OCI-LY1 (cell line): ENCODE results near the gene EML2.
A peak's percentile ranks its signal among the peaks of the same experiment; 100 is the strongest.

Experiments used
- H2AFZ ChIP-seq: fragments of 200-600 bp; sonication (generic), shearing (Covaris generic); 2 replicates; pipeline ENCODE4 v1.6.0; 2014; ENCODE audit warnings: antibody characterized with exemption, mild to moderate bottlenecking, low read length
- H3F3A ChIP-seq: fragments of 200-600 bp; sonication (generic), shearing (Covaris generic); 2 replicates; pipeline ENCODE4 v1.6.0; 2014; ENCODE audit warnings: mild to moderate bottlenecking, antibody characterized with exemption, low read length, moderate library complexity; ENCODE audit not compliant: insufficient read depth
- H3K27ac ChIP-seq: fragments of 200-600 bp; sonication (generic); 2 replicates; pipeline ENCODE4 v1.5.1; 2014; ENCODE audit warnings: low read length, mixed run types, mild to moderate bottlenecking, low read depth; ENCODE audit not compliant: poor library complexity, severe bottlenecking
- H3K27me3 ChIP-seq: fragments of 200-600 bp; sonication (generic); 2 replicates; pipeline ENCODE4 v1.6.0; 2014; ENCODE audit warnings: antibody characterized with exemption, mild to moderate bottlenecking, low read length, moderate library complexity; ENCODE audit not compliant: insufficient read depth
- H3K36me3 ChIP-seq: fragments of 200-600 bp; sonication (generic); 2 replicates; pipeline ENCODE4 v1.6.1; 2014; ENCODE audit warnings: mild to moderate bottlenecking, antibody characterized with exemption, low read length, moderate library complexity, mixed read lengths; ENCODE audit not compliant: insufficient read depth
- H3K4me1 ChIP-seq: fragments of 200-600 bp; sonication (generic); 2 replicates; pipeline ENCODE4 v1.5.1; 2014; ENCODE audit warnings: mild to moderate bottlenecking, low read length, moderate library complexity; ENCODE audit not compliant: insufficient read depth, severe bottlenecking
- H3K4me2 ChIP-seq: fragments of 200-600 bp; sonication (generic), shearing (Covaris generic); 2 replicates; pipeline ENCODE4 v1.6.1; 2014; ENCODE audit warnings: low read length
- H3K4me3 ChIP-seq: fragments of 200-600 bp; sonication (generic); 2 replicates; pipeline ENCODE4 v1.5.1; 2014; ENCODE audit warnings: low read length, low read depth, mild to moderate bottlenecking, mixed read lengths; ENCODE audit not compliant: poor library complexity, severe bottlenecking
- H3K79me2 ChIP-seq: fragments of 200-600 bp; shearing (Covaris generic); 2 replicates; pipeline ENCODE4 v1.6.1; 2016; ENCODE audit warnings: mixed run types, low read length, mixed read lengths; ENCODE audit not compliant: insufficient read depth
- H3K9ac ChIP-seq: fragments of 200-600 bp; sonication (generic), shearing (Covaris generic); 2 replicates; pipeline ENCODE4 v1.6.1; 2014; ENCODE audit warnings: mild to moderate bottlenecking, low read length, mixed read lengths
- H3K9me2 ChIP-seq: fragments of 200-600 bp; sonication (generic), shearing (Covaris generic); 2 replicates; pipeline ENCODE4 v1.6.1; 2014; ENCODE audit warnings: low read depth, mild to moderate bottlenecking, low read length, mixed read lengths
- H3K9me3 ChIP-seq: fragments of 200-600 bp; shearing (Covaris generic); 2 replicates; pipeline ENCODE4 v1.6.1; 2014; ENCODE audit warnings: low read length, mixed read lengths
- H4K20me1 ChIP-seq: fragments of 200-600 bp; sonication (generic), shearing (Covaris generic); 2 replicates; pipeline ENCODE4 v1.6.0; 2016; ENCODE audit warnings: mild to moderate bottlenecking, low read length; ENCODE audit not compliant: insufficient read depth
- EZH2 ChIP-seq: fragments of 200-600 bp; sonication (generic), shearing (Covaris generic); IDR thresholded peaks from 2 replicates; pipeline ENCODE4 v1.8.0; 2017; ENCODE audit warnings: borderline replicate concordance, mixed run types, mild to moderate bottlenecking, antibody characterized with exemption, low read length, moderate library complexity, mixed read lengths
- TF ChIP-seq, protein P1 (sequence below): fragments of 200-600 bp; sonication (generic), shearing (Covaris generic); IDR thresholded peaks from 2 replicates; pipeline ENCODE4 v1.5.1; 2017; ENCODE audit warnings: mild to moderate bottlenecking, antibody characterized with exemption, low read length, moderate library complexity, mixed read lengths

Gene EML2

DNA sequence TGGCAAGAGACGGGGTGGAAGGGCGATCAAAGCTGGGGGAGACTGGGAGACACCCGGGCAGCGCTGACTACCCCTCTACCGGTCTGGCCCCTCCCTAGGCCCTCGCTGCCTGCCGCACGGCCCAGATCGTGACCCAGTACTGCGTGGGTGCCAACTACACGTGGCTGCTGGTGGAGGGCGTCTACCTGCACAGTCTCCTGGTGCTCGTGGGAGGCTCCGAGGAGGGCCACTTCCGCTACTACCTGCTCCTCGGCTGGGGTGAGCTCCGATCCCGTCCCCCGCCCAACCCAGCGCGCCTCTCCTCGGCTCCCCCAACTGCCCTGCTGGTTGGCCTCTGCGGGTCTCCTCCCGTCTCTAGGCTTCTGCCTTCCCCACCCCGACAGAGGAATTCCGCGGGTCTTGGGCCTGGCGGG lies 37.7 kb upstream of the EML2 start:
- Histone ChIP-seq H3K9me2 (no peaks in the 10 kb centered on the region), H3K4me3 (peak overlapping the region; percentile 52), H3K9me3 (no peaks in the 10 kb centered on the region), H3K9ac (peak overlapping the region; percentile 31; the same call in 1 of the 2 replicates), H3K79me2 (no peaks in the 10 kb centered on the region), H3K27ac (no peak overlapping the region), H3K36me3 (no peaks in the 10 kb centered on the region), H3K27me3 (no peaks in the 10 kb centered on the region), H3K4me2 (peak overlapping the region; percentile 66), H4K20me1 (no peaks in the 10 kb centered on the region), H3K4me1 (peaks cover 30% of the 10 kb centered on the region), H3F3A (no peaks in the 10 kb centered on the region), H2AFZ (no peak overlapping the region)
- TF ChIP-seq, protein P1, sequence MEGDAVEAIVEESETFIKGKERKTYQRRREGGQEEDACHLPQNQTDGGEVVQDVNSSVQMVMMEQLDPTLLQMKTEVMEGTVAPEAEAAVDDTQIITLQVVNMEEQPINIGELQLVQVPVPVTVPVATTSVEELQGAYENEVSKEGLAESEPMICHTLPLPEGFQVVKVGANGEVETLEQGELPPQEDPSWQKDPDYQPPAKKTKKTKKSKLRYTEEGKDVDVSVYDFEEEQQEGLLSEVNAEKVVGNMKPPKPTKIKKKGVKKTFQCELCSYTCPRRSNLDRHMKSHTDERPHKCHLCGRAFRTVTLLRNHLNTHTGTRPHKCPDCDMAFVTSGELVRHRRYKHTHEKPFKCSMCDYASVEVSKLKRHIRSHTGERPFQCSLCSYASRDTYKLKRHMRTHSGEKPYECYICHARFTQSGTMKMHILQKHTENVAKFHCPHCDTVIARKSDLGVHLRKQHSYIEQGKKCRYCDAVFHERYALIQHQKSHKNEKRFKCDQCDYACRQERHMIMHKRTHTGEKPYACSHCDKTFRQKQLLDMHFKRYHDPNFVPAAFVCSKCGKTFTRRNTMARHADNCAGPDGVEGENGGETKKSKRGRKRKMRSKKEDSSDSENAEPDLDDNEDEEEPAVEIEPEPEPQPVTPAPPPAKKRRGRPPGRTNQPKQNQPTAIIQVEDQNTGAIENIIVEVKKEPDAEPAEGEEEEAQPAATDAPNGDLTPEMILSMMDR, result no peak
- no peak for TF ChIP-seq EZH2

DNA sequence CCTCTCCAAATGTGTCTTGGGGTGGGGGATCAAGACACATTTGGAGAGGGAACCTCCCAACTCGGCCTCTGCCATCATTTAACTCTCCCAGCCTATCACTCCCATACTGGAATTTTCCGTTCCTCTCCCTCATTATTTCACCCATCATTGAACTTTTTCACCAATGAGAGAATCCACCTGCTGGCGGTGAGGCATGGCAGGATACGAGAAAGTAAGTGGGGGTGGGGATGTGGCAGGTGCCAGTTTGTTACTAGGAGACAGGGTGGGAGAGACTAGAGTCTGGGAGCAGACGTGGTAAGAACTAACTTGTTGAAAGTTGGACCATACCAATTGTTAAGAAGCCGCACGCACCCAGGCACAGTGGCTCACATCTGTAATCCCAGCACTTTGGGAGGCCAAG lies 35.7 kb upstream of the EML2 start:
- Histone ChIP-seq H2AFZ (no peak overlapping the region), H3K4me1 (peaks cover 25% of the 10 kb centered on the region), H3K27me3 (no peaks in the 10 kb centered on the region)

DNA sequence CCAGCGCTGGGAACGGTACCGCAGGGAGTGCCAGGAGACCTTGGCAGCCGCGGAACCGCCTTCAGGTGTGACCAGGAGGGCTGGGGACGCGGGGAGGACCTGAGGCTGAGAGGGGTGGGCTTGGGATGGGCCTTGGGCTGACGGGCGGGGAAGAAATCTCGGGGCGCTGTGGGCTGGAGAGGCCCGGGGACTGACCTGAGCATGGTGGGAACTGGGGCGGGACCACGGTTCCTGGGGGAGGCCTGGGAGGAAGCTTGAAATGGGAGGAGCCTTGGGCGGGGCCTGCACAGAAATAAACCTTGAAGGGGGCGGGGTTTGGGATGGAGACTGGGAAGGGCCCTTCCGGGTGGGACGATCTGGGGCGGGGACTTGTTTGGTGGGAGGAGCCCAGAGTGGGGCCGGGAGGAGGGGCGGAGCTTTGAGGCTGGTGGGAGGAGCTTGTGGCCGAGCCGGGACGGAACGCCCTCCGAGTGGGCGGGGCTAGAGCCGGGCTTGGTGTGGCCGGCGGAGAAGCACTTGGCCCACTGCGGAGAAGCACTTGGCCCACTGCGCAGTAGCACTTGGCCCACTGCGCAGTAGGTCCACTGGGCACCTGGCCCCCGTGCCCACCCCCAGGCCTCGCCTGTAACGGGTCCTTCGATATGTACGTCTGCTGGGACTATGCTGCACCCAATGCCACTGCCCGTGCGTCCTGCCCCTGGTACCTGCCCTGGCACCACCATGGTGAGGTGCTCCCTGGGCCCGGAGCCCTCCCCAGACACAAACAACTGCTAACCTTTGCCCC lies 31.7 kb upstream of the EML2 start:
- H3K9ac ChIP-seq, result no peak overlapping the region
- no peak overlapping the region for H3K4me3 ChIP-seq
- H3F3A ChIP-seq, result no peaks in the 10 kb centered on the region
- H3K9me3 ChIP-seq, result no peaks in the 10 kb centered on the region
- H3K27me3 ChIP-seq, result no peaks in the 10 kb centered on the region
- H3K79me2 ChIP-seq, result no peaks in the 10 kb centered on the region
- no peaks in the 10 kb centered on the region for H3K36me3 ChIP-seq
- H3K4me1 ChIP-seq, result peaks cover 29% of the 10 kb centered on the region
- no peaks in the 10 kb centered on the region for H4K20me1 ChIP-seq
- TF ChIP-seq, protein P1, result no peak
- no peak for TF ChIP-seq EZH2
- no peak overlapping the region for H2AFZ ChIP-seq
- H3K4me2 ChIP-seq, result no peak overlapping the region
- H3K9me2 ChIP-seq, result no peaks in the 10 kb centered on the region
- no peak overlapping the region for H3K27ac ChIP-seq

More for the DNA sequence above, 35.7 kb upstream of the EML2 start:
- Histone ChIP-seq H3K4me3 (no peak overlapping the region), H4K20me1 (no peaks in the 10 kb centered on the region), H3K4me2 (no peak overlapping the region), H3F3A (no peaks in the 10 kb centered on the region), H3K9me3 (no peaks in the 10 kb centered on the region), H3K36me3 (no peaks in the 10 kb centered on the region), H3K79me2 (no peaks in the 10 kb centered on the region), H3K9me2 (no peaks in the 10 kb centered on the region), H3K9ac (no peak overlapping the region), H3K27ac (no peak overlapping the region)
- TF ChIP-seq EZH2, result no peak
- TF ChIP-seq, protein P1, result no peak
